UCSD-AML1 (cell line): ENCODE measurements around the gene RASGRF2.
"Not testable (repeated sequence)": the region's sequence is repeated elsewhere in the genome, so short reads cannot be mapped to it uniquely, and the experiment has no call there.

Experiments used
- DNase-seq: peaks from one replicate; lab custom pipeline; 2025; ENCODE audit not compliant: unreplicated experiment; lab: John Stamatoyannopoulos, UW

The RASGRF2 gene

GRCh38 chr5:81233080-81233634, 273.0 kb downstream of the RASGRF2 start, which contains the start of gene CKMT2:
CKMT2 (plus strand) TSS chr5:81233322; CDS start chr5:81251133, 17,811 bp downstream.
- DNase-seq: no peak

GRCh38 chr5:81234299-81234698, 274.1 kb downstream of the RASGRF2 start:
- no peak for DNase-seq

DNA sequence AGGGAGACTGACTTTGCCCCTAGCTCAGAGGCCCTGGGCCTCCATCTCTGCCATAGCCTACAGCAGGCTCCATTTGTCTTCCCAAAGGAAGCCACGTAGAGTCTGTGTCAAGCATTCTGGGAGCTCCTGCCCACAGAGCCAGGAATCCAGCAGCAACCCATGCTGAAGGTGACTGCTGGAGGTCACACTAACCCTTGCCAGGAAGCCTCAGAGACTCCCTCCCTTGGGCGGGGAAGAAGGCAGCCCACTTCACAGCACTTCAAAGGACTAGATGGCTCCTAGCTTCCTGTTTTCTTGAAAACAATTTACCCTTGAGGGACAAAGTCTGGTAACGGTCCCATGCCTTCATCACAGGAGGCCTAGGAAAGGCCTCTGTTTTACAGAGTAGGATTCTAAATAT, 274.6 kb downstream of the RASGRF2 start:
- no peak for DNase-seq

DNA sequence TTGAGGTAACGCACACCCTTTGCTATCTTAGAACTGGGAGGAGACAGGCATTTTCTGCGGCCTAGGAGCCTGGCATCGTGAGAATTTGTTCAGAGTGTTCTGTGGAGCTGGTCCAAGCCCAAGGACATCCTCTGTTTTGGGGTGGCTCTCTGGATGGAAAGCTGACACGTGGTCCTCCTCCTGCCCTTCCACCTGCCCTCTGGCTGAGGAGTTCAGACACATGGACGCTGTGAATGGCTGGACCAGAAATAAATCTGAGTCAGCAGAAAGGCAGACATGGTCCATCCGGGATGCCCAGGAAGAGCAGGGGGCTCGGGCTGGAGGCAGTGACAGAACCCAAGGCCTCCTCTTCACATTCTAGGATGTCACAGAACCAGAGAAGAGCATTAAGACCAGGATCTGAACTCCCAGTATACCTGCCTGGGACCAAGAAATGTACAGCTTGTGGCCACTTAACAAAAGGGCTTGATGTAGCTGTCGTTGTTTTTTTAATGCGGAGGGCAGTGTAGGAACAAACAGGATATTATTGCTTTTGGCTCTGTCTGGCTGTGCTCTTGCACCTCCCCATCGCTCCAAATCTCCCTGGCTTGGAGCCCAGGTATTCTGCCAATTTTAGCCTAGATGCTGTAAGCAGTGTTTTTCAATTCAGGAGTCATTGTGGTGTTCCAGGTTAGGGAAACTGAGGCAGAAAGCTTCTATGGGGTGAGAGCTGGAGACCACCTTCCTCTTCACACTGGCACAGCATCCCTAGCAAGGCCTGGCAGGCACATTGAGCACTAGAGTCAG, 275.3 kb downstream of the RASGRF2 start:
- no peak for DNase-seq

GRCh38 chr5:81238460-81238859, 278.3 kb downstream of the RASGRF2 start:
- DNase-seq: no peak

DNA sequence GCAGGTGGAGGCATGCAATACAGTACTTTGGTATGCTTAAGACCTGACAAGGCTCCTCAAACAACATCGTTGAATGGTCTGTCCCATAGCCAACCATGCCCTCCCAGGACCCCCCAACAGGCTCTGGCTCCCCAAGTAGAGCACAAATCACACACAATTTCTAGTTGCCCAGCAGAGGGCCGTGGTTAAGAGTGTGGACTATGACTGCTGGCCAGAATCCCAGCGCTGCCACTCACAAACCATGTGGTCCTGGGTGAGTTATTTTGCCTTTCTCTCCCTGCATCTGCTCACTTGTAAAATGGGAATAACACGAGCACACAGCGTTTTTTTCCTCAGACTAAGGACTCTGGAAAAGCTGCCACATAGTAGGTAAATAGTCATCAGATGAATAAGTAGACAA, 279.4 kb downstream of the RASGRF2 start:
- no peak for DNase-seq

DNA sequence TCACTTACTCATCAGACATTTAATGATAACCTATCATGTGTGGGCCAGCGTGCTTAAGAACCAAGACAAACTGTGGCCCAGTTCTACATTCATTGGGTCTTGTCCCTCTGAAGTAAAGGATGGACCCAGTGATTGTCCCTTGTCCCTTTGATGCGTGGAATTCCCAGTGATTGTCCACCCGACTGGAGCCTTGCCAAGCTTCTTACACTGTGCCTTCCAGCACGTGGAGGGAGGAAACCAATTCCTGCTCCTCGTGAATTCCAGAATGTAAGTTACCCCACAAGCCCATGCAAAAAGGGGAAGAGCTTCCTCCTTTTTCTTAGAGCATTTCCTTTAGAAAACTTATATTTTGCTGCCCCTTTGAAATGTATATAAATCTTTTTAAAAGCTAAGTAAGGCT, 280.8 kb downstream of the RASGRF2 start:
- DNase-seq: no peak

DNA sequence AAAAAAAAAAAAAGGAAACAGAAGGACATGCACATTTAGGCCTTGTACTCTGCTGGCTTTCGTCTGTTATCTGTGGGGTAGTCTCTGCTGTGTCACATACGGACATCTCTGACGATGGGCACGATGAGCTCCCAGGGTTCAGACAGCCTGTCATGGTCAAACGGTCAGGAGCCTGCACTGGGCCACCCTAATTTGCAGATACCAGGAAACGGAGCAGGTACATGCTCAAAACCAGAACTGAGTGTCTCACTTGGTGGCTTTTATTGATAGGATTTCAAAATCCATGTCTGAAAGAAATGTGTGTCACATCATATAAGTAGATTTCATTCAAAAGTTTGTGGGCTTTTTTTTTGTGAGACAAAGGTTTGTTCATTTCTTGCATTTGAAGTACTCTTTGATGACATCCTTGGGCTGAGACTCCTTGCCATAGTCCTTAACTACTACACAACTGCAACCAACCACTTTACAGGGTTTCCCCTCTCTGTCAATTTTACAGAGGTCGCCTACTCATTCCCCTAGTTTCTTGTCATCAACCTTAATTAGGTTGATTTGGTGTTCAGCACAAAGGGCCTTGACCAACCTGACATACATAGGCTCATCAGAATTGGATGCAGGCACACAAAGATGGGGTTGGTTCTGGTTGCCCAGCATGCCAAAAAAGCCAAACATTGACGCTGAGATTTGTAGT, 281.9 kb downstream of the RASGRF2 start:
- DNase-seq: no peak

- no peak for DNase-seq
These were observed 282.8 kb downstream of the RASGRF2 start for GRCh38 chr5:81242906-81243436.

- no peak for DNase-seq
These were observed 284.3 kb downstream of the RASGRF2 start for GRCh38 chr5:81244451-81244850.

- no peak for DNase-seq
These were observed 285.7 kb downstream of the RASGRF2 start for GRCh38 chr5:81245871-81246235.

DNA sequence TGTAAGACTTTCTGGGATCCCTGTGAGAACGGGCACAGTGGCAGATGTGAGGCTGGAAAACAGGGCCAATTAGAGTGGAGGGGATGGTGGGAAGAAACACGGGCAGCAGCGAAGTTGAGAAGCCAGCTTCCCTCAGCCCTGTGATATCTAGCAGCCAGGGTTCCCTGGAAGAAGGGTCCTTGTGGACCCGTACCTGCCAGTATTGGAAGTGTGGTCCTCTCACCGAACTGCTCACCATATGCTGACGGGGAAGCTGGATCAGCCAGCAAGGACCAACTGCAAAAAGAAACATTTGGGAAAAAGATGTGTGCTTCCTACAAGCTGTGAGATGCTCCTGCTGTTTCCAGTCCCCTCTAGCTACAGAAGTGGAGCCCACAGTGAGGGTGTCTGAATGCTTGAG, 286.5 kb downstream of the RASGRF2 start:
- no peak for DNase-seq

DNA sequence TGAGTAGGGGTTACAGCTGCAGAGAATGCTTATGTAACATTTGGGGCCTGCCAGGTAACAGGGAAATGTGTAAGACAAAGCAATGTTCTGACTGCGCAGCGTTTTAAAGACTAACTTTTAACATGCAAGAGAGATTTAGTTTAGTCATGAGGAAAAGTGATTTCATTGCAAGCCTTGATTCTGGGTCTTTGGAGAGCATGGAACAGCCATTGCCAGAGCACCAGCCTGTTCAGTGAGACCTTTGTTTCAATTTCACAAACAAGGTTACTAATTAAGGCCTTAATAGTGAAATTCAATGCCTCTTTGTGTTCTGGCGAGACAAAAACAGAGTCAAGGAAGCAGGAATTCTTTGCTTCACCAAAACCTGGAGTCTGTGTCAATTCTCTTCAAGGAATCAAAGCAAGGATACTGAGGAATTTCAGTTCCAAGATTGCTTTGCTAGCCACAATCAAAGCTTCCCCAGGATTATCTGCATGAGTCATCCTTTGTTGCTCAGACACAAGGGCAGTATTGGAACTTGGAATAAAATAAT, 287.3 kb downstream of the RASGRF2 start:
- DNase-seq: no peak

- DNase-seq: no peak
These were observed 289.1 kb downstream of the RASGRF2 start for GRCh38 chr5:81249240-81249639.

- no peak for DNase-seq
These were observed 289.8 kb downstream of the RASGRF2 start for GRCh38 chr5:81250004-81250403.

DNA sequence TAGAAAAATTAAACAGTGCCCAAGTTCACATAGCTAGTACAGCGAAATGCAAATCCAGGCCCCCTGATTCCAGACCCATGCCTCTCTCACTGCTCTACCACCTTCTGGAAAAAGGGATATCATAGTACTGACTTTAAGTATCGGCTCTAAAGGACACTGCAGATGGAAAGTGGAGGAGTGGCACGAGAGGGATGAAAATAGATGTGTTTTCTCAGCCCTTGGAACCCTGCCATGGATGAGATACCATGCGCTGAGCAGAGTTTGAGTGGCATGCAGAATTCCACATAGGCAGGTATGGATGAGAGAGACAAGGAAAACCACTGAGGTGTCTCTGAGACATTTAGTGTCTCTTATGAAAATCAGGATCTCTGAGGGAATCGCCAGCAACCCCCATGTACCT, 291.8 kb downstream of the RASGRF2 start:
- DNase-seq: no peak

DNA sequence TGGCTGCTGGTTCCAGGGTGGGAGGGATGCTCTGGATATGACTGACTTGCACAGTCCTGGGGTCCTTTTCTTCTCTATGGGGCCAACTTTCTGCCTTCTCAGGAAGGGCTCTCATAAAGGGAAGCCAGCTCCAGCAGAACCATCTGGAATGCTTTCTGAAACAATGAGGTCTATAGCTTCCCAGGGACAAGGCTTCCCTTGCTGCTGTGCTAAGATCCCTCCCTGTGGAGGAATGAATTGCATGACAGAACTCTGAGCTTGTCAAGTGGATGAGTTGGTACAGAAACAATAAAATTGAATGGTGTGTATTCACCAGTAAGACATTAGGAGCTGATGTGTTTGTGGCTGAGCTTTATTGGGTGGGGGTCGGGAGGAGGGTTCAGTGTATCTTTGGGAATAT, 292.7 kb downstream of the RASGRF2 start:
- no peak for DNase-seq

DNA sequence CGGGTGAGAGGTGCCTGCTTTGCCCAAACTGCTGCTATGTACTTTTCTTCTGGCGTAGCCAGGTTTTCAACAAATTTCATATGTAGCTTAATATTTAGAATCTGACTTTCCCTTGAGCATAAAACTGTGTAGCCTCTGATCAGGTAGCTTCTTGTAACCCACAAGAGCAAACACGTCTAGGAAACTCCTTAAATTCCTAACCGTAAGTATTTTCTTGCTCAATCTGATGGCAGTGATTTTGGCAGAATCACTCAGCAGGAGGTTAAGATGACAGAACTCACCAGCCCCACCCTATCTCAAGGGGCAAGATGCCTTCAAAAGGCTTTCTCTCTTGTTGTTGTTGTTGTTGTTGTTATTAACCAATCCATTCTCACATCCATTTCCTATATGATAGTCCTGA, 293.7 kb downstream of the RASGRF2 start:
- no peak for DNase-seq

- DNase-seq: no peak
These were observed 294.9 kb downstream of the RASGRF2 start for GRCh38 chr5:81254886-81255559.

DNA sequence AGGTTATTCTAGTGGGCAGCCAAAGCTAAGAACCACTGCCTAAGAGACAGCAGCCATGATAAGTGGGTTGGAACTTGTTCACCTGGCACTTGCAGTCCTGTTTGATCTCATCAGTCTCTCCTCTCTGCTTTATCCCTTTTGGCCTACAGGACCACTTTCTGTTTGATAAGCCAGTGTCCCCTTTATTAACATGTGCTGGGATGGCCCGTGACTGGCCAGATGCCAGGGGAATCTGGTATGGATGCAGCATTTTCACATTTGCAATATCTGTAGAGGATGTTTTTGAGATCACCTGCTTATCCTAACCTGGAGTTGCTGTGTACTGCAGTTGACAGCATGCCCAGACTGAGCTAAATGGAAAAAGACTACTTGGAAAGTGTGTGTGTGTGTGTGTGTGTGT, 296.6 kb downstream of the RASGRF2 start:
- no peak for DNase-seq

- DNase-seq: not testable (repeated sequence)
These were observed 302.6 kb downstream of the RASGRF2 start for GRCh38 chr5:81262796-81263195.
